HG03103 (cell line): Measurements from ENCODE around the gene PDE7B.

Experiments used
- ATAC-seq: cut with Tn5 transposase; IDR thresholded peaks from one replicate; pipeline ENCODE4 v1.9.1; 2021; ENCODE audit warnings: low read depth; ENCODE audit not compliant: unreplicated experiment

Gene PDE7B

GRCh38 chr6:135974426-135974825 is 122.9 kb downstream of the PDE7B start:
- no peak for ATAC-seq

- no peak for ATAC-seq
Measured at GRCh38 chr6:135976585-135976984, 125.1 kb downstream of the PDE7B start.

GRCh38 chr6:135983093-135983492 is 131.6 kb downstream of the PDE7B start:
- no peak for ATAC-seq

- no peak for ATAC-seq
Measured at GRCh38 chr6:135983718-135984343, 132.3 kb downstream of the PDE7B start.

GRCh38 chr6:135985471-135985870 is 134.0 kb downstream of the PDE7B start:
- no peak for ATAC-seq

GRCh38 chr6:135987226-135987625 is 135.7 kb downstream of the PDE7B start:
- no peak for ATAC-seq

- ATAC-seq: no peak
Measured at GRCh38 chr6:135990439-135990838, 138.9 kb downstream of the PDE7B start.

- ATAC-seq: no peak
Measured at GRCh38 chr6:135990855-135991464, 139.5 kb downstream of the PDE7B start.

- ATAC-seq: no peak
Measured at GRCh38 chr6:135992739-135993138, 141.2 kb downstream of the PDE7B start.

GRCh38 chr6:135993361-135993760 is 141.9 kb downstream of the PDE7B start:
- no peak for ATAC-seq

GRCh38 chr6:135994857-135995544 is 143.5 kb downstream of the PDE7B start:
- no peak for ATAC-seq

- no peak for ATAC-seq
Measured at GRCh38 chr6:135995545-135995898, 144.0 kb downstream of the PDE7B start.

GRCh38 chr6:135996668-135997067 is 145.2 kb downstream of the PDE7B start:
- no peak for ATAC-seq

GRCh38 chr6:135999393-135999792 is 147.9 kb downstream of the PDE7B start:
- ATAC-seq: no peak

GRCh38 chr6:136007345-136007744 is 155.8 kb downstream of the PDE7B start:
- no peak for ATAC-seq

- no peak for ATAC-seq
Measured at GRCh38 chr6:136011475-136011874, 160.0 kb downstream of the PDE7B start.

- ATAC-seq: no peak
Measured at GRCh38 chr6:136012198-136012887, 160.8 kb downstream of the PDE7B start.

- no peak for ATAC-seq
Measured at GRCh38 chr6:136012943-136013342, 161.4 kb downstream of the PDE7B start.

- ATAC-seq: no peak
Measured at GRCh38 chr6:136014454-136015437, 163.2 kb downstream of the PDE7B start.

- no peak for ATAC-seq
Measured at GRCh38 chr6:136015531-136015930, 164.0 kb downstream of the PDE7B start.
